ENCODE results near the gene LRRTM4. TPM values are rescaled to one million over a fixed set of nuclear protein-coding genes. Genes with fewer than 3 reads are reported as not detected.

The LRRTM4 gene
- total RNA-seq, 1 experiment from 2014 or later = 9.4 TPM

DNA sequence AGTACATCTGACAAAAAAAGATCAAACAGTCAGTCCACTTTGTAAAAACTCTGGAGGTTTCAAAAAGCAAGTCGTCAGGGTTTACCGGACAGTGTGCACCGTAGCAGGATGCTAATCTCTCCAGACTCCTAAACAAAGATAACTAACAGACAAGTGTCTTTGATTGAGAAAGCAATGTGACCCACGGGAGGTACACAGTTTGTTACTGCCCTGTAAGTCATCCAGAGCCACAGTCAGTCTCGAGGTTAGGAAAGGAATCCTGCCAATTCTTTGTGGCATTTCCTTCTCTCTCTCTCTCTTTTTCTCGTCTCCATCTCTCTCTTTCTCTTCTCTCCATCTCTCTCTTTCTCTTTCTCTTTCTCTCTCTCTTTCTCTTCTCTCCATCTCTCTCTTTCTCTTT, 42.8 kb downstream of the LRRTM4 start:
- peaks cover 21% of the 10 kb centered on the region for H3K9me3 Mint-ChIP-seq
- no peak for ATAC-seq
- no peak overlapping the region for H3K4me3 Mint-ChIP-seq
- DNase-seq (ENCODE audit: low spot score) = no peak
- peaks cover 17% of the 10 kb centered on the region for H3K4me1 Mint-ChIP-seq
- H3K27me3 Mint-ChIP-seq (ENCODE audit: low read depth) = no peaks in the 10 kb centered on the region
- TF ChIP-seq, protein P1, sequence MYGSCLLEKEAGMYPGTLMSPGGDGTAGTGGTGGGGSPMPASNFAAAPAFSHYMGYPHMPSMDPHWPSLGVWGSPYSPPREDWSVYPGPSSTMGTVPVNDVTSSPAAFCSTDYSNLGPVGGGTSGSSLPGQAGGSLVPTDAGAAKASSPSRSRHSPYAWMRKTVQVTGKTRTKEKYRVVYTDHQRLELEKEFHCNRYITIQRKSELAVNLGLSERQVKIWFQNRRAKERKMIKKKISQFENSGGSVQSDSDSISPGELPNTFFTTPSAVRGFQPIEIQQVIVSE (CRISPR knock-in tag; IDR thresholded peaks at IDR 0.05; ENCODE audit: borderline replicate concordance) = no peak
- H3K27ac Mint-ChIP-seq = no peak overlapping the region
- CTCF ChIA-PET = interaction anchor here (1.3 kb wide), 1 partner anchor 10 kb away, joined by 3 read pairs; no protein-coding TSS in a partner anchor
- POLR2A ChIA-PET = no interaction called here
- H3K36me3 Mint-ChIP-seq = peaks cover 14% of the 10 kb centered on the region

DNA sequence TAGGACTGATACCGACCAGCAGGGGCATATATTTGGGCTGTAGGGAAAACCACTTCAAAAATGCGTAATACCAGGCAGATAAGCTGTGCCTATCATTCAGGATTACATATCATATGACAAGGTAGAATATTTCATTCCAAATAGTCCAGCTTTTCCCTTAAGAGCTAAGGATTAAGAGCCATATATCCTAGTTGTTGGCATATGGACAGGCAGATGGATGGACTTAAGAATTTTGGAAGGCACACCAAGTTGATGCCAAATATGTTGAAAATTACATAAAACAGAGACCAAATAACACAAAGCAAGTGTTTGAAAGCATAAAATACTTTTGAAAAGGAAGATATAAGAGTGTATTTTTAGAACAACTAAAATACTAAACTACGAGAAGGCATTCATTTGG, 52.1 kb downstream of the LRRTM4 start:
- Mint-ChIP-seq H3K27ac (no peak overlapping the region), H3K36me3 (no peaks in the 10 kb centered on the region), H3K9me3 (no peaks in the 10 kb centered on the region), H3K4me1 (0 out of 2 replicates have a peak, but pooled peaks cover 3% of the 10 kb centered on the region), H3K27me3 (ENCODE audit: low read depth) (no peaks in the 10 kb centered on the region), H3K4me3 (no peak overlapping the region)
- DNase-seq (ENCODE audit: low spot score) (no peak), ATAC-seq (no peak)
- POLR2A ChIA-PET = no interaction called here
- TF ChIP-seq CBFB (CRISPR knock-in tag; IDR thresholded peaks at IDR 0.05; ENCODE audit: low read depth) (no peak), FOXK1 (CRISPR knock-in tag; IDR thresholded peaks at IDR 0.05) (no peak), ZNF416 (CRISPR knock-in tag; IDR thresholded peaks at IDR 0.05) (no peak), NR1H2 (CRISPR knock-in tag; IDR thresholded peaks at IDR 0.05) (no peak), TCF7 (CRISPR knock-in tag; IDR thresholded peaks at IDR 0.05; ENCODE audit: low read depth) (no peak), ATF1 (CRISPR knock-in tag; IDR thresholded peaks at IDR 0.05) (no peak), GABPB1 (CRISPR knock-in tag; IDR thresholded peaks at IDR 0.05) (no peak), FOXJ3 (CRISPR knock-in tag; IDR thresholded peaks at IDR 0.05; ENCODE audit: borderline replicate concordance) (no peak), SP1 (CRISPR knock-in tag; conservative IDR thresholded peaks at IDR 0.05) (no peak), ZNF263 (CRISPR knock-in tag; IDR thresholded peaks at IDR 0.05; ENCODE audit: low read depth) (no peak), IRF2 (CRISPR knock-in tag; IDR thresholded peaks at IDR 0.05; ENCODE audit: borderline replicate concordance, low read depth) (no peak), ZNF671 (CRISPR knock-in tag; IDR thresholded peaks at IDR 0.05) (no peak), ETV6 (CRISPR knock-in tag; IDR thresholded peaks at IDR 0.05) (no peak)
- TF ChIP-seq, protein P2, sequence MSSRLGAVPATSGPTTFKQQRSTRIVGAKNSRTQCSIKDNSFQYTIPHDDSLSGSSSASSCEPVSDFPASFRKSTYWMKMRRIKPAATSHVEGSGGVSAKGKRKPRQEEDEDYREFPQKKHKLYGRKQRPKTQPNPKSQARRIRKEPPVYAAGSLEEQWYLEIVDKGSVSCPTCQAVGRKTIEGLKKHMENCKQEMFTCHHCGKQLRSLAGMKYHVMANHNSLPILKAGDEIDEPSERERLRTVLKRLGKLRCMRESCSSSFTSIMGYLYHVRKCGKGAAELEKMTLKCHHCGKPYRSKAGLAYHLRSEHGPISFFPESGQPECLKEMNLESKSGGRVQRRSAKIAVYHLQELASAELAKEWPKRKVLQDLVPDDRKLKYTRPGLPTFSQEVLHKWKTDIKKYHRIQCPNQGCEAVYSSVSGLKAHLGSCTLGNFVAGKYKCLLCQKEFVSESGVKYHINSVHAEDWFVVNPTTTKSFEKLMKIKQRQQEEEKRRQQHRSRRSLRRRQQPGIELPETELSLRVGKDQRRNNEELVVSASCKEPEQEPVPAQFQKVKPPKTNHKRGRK (CRISPR knock-in tag; IDR thresholded peaks at IDR 0.05; ENCODE audit: borderline replicate concordance) = no peak
- TF ChIP-seq, protein P3, sequence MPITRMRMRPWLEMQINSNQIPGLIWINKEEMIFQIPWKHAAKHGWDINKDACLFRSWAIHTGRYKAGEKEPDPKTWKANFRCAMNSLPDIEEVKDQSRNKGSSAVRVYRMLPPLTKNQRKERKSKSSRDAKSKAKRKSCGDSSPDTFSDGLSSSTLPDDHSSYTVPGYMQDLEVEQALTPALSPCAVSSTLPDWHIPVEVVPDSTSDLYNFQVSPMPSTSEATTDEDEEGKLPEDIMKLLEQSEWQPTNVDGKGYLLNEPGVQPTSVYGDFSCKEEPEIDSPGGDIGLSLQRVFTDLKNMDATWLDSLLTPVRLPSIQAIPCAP (CRISPR knock-in tag; IDR thresholded peaks at IDR 0.05) = no peak
- TF ChIP-seq, protein P4, sequence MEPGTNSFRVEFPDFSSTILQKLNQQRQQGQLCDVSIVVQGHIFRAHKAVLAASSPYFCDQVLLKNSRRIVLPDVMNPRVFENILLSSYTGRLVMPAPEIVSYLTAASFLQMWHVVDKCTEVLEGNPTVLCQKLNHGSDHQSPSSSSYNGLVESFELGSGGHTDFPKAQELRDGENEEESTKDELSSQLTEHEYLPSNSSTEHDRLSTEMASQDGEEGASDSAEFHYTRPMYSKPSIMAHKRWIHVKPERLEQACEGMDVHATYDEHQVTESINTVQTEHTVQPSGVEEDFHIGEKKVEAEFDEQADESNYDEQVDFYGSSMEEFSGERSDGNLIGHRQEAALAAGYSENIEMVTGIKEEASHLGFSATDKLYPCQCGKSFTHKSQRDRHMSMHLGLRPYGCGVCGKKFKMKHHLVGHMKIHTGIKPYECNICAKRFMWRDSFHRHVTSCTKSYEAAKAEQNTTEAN (CRISPR knock-in tag; IDR thresholded peaks at IDR 0.05) = no peak
- TF ChIP-seq, protein P5, sequence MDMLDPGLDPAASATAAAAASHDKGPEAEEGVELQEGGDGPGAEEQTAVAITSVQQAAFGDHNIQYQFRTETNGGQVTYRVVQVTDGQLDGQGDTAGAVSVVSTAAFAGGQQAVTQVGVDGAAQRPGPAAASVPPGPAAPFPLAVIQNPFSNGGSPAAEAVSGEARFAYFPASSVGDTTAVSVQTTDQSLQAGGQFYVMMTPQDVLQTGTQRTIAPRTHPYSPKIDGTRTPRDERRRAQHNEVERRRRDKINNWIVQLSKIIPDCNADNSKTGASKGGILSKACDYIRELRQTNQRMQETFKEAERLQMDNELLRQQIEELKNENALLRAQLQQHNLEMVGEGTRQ (CRISPR knock-in tag; IDR thresholded peaks at IDR 0.05) = no peak
- TF ChIP-seq, protein P1 (CRISPR knock-in tag; IDR thresholded peaks at IDR 0.05; ENCODE audit: borderline replicate concordance) = no peak
- CTCF ChIA-PET = interaction anchor here (0.7 to 1.0 kb wide), 2 partner anchors 10 kb away, joined by 3 to 6 read pairs; no protein-coding TSS in a partner anchor

Data from WTC11 (cell line).